OCI-LY1 (cell line): ENCODE data around the gene CNNM3.
"Not testable (repeated sequence)": the region's sequence is repeated elsewhere in the genome, so short reads cannot be mapped to it uniquely, and the experiment has no call there.

Experiments
- H2AFZ ChIP-seq: fragments of 200-600 bp; sonication (generic), shearing (Covaris generic); 2 replicates; pipeline ENCODE4 v1.6.0; 2014; ENCODE audit warnings: antibody characterized with exemption, mild to moderate bottlenecking, low read length
- H3F3A ChIP-seq: fragments of 200-600 bp; sonication (generic), shearing (Covaris generic); 2 replicates; pipeline ENCODE4 v1.6.0; 2014; ENCODE audit warnings: mild to moderate bottlenecking, antibody characterized with exemption, low read length, moderate library complexity; ENCODE audit not compliant: insufficient read depth
- H3K27ac ChIP-seq: fragments of 200-600 bp; sonication (generic); 2 replicates; pipeline ENCODE4 v1.5.1; 2014; ENCODE audit warnings: low read length, mixed run types, mild to moderate bottlenecking, low read depth; ENCODE audit not compliant: poor library complexity, severe bottlenecking
- H3K27me3 ChIP-seq: fragments of 200-600 bp; sonication (generic); 2 replicates; pipeline ENCODE4 v1.6.0; 2014; ENCODE audit warnings: antibody characterized with exemption, mild to moderate bottlenecking, low read length, moderate library complexity; ENCODE audit not compliant: insufficient read depth
- H3K36me3 ChIP-seq: fragments of 200-600 bp; sonication (generic); 2 replicates; pipeline ENCODE4 v1.6.1; 2014; ENCODE audit warnings: mild to moderate bottlenecking, antibody characterized with exemption, low read length, moderate library complexity, mixed read lengths; ENCODE audit not compliant: insufficient read depth
- H3K4me1 ChIP-seq: fragments of 200-600 bp; sonication (generic); 2 replicates; pipeline ENCODE4 v1.5.1; 2014; ENCODE audit warnings: mild to moderate bottlenecking, low read length, moderate library complexity; ENCODE audit not compliant: insufficient read depth, severe bottlenecking
- H3K4me2 ChIP-seq: fragments of 200-600 bp; sonication (generic), shearing (Covaris generic); 2 replicates; pipeline ENCODE4 v1.6.1; 2014; ENCODE audit warnings: low read length
- H3K4me3 ChIP-seq: fragments of 200-600 bp; sonication (generic); 2 replicates; pipeline ENCODE4 v1.5.1; 2014; ENCODE audit warnings: low read length, low read depth, mild to moderate bottlenecking, mixed read lengths; ENCODE audit not compliant: poor library complexity, severe bottlenecking
- H3K79me2 ChIP-seq: fragments of 200-600 bp; shearing (Covaris generic); 2 replicates; pipeline ENCODE4 v1.6.1; 2016; ENCODE audit warnings: mixed run types, low read length, mixed read lengths; ENCODE audit not compliant: insufficient read depth
- H3K9ac ChIP-seq: fragments of 200-600 bp; sonication (generic), shearing (Covaris generic); 2 replicates; pipeline ENCODE4 v1.6.1; 2014; ENCODE audit warnings: mild to moderate bottlenecking, low read length, mixed read lengths
- H3K9me2 ChIP-seq: fragments of 200-600 bp; sonication (generic), shearing (Covaris generic); 2 replicates; pipeline ENCODE4 v1.6.1; 2014; ENCODE audit warnings: low read depth, mild to moderate bottlenecking, low read length, mixed read lengths
- H3K9me3 ChIP-seq: fragments of 200-600 bp; shearing (Covaris generic); 2 replicates; pipeline ENCODE4 v1.6.1; 2014; ENCODE audit warnings: low read length, mixed read lengths
- H4K20me1 ChIP-seq: fragments of 200-600 bp; sonication (generic), shearing (Covaris generic); 2 replicates; pipeline ENCODE4 v1.6.0; 2016; ENCODE audit warnings: mild to moderate bottlenecking, low read length; ENCODE audit not compliant: insufficient read depth
- CTCF ChIP-seq: fragments of 200-600 bp; sonication (generic), shearing (Covaris generic); IDR thresholded peaks from 2 replicates; pipeline ENCODE4 v1.5.1; 2017; ENCODE audit warnings: mild to moderate bottlenecking, antibody characterized with exemption, low read length, moderate library complexity, mixed read lengths
- EZH2 ChIP-seq: fragments of 200-600 bp; sonication (generic), shearing (Covaris generic); IDR thresholded peaks from 2 replicates; pipeline ENCODE4 v1.8.0; 2017; ENCODE audit warnings: borderline replicate concordance, mixed run types, mild to moderate bottlenecking, antibody characterized with exemption, low read length, moderate library complexity, mixed read lengths

CNNM3 gene

GRCh38 chr2:96792772-96793749 is 23.0 kb upstream of the CNNM3 start:
- H3F3A ChIP-seq, result no peaks in the 10 kb centered on the region
- no peak overlapping the region for H3K9ac ChIP-seq
- TF ChIP-seq EZH2 (no peak), CTCF (no peak; the same call in 1 of the 2 replicates)
- no peaks in the 10 kb centered on the region for H4K20me1 ChIP-seq
- no peaks in the 10 kb centered on the region for H3K9me3 ChIP-seq
- H3K4me1 ChIP-seq, result no peaks in the 10 kb centered on the region
- H3K27me3 ChIP-seq, result no peaks in the 10 kb centered on the region
- no peak overlapping the region for H2AFZ ChIP-seq
- H3K4me3 ChIP-seq, result no peak overlapping the region
- no peak overlapping the region for H3K4me2 ChIP-seq
- H3K79me2 ChIP-seq, result no peaks in the 10 kb centered on the region
- no peaks in the 10 kb centered on the region for H3K9me2 ChIP-seq
- H3K27ac ChIP-seq, result no peak overlapping the region
- no peaks in the 10 kb centered on the region for H3K36me3 ChIP-seq

- no peaks in the 10 kb centered on the region for H4K20me1 ChIP-seq
- H3K4me1 ChIP-seq, result no peaks in the 10 kb centered on the region
- no peaks in the 10 kb centered on the region for H3K9me3 ChIP-seq
- TF ChIP-seq EZH2, result no peak
- no peak for TF ChIP-seq CTCF
- H3K4me2 ChIP-seq, result no peak overlapping the region
- H3K27me3 ChIP-seq, result no peaks in the 10 kb centered on the region
- no peaks in the 10 kb centered on the region for H3K9me2 ChIP-seq
- no peak overlapping the region for H3K4me3 ChIP-seq
- H3K27ac ChIP-seq, result no peak overlapping the region
- H3F3A ChIP-seq, result no peaks in the 10 kb centered on the region
- no peak overlapping the region for H2AFZ ChIP-seq
- no peak overlapping the region for H3K9ac ChIP-seq
- no peaks in the 10 kb centered on the region for H3K79me2 ChIP-seq
- no peaks in the 10 kb centered on the region for H3K36me3 ChIP-seq
Observed at GRCh38 chr2:96795076-96795475, 21.0 kb upstream of the CNNM3 start.

GRCh38 chr2:96796497-96796896 is 19.6 kb upstream of the CNNM3 start:
- H3K27ac ChIP-seq, H3F3A ChIP-seq, H3K9me2 ChIP-seq, H3K4me1 ChIP-seq, H3K4me3 ChIP-seq, H3K9ac ChIP-seq, H2AFZ ChIP-seq, H3K36me3 ChIP-seq, H4K20me1 ChIP-seq, H3K9me3 ChIP-seq, H3K79me2 ChIP-seq, H3K27me3 ChIP-seq, H3K4me2 ChIP-seq: not testable (repeated sequence)
